Measurements from ENCODE around the gene DCLK1.
"Not testable (repeated sequence)": the region's sequence is repeated elsewhere in the genome, so short reads cannot be mapped to it uniquely, and the experiment has no call there.

DCLK1 gene

GRCh38 chr13:35990196-35990595, 141.0 kb downstream of the DCLK1 start:
- DNase-seq (ENCODE audit: extremely low read depth in 1 of 2, low read depth in 1 of 2): no peak

GRCh38 chr13:35988648-35989081, 142.5 kb downstream of the DCLK1 start:
- DNase-seq (ENCODE audit: extremely low read depth in 1 of 2, low read depth in 1 of 2): no peak

- DNase-seq (ENCODE audit: extremely low read depth in 1 of 2, low read depth in 1 of 2): no peak
These were observed 143.3 kb downstream of the DCLK1 start for GRCh38 chr13:35987572-35988513.

GRCh38 chr13:35984776-35985453, 146.3 kb downstream of the DCLK1 start:
- DNase-seq (ENCODE audit: extremely low read depth in 1 of 2, low read depth in 1 of 2): no peak

- DNase-seq (ENCODE audit: extremely low read depth in 1 of 2, low read depth in 1 of 2): no peak
These were observed 146.9 kb downstream of the DCLK1 start for GRCh38 chr13:35984287-35984686.

- not testable (repeated sequence) for DNase-seq (ENCODE audit: extremely low read depth in 1 of 2, low read depth in 1 of 2)
These were observed 147.5 kb downstream of the DCLK1 start for GRCh38 chr13:35983703-35984102.

- no peak for DNase-seq (ENCODE audit: extremely low read depth in 1 of 2, low read depth in 1 of 2)
These were observed 148.0 kb downstream of the DCLK1 start for GRCh38 chr13:35983206-35983605.

GRCh38 chr13:35979361-35979951, 151.7 kb downstream of the DCLK1 start:
- DNase-seq (ENCODE audit: extremely low read depth in 1 of 2, low read depth in 1 of 2): no peak

GRCh38 chr13:35978607-35979316, 152.4 kb downstream of the DCLK1 start:
- DNase-seq (ENCODE audit: extremely low read depth in 1 of 2, low read depth in 1 of 2): no peak

- DNase-seq (ENCODE audit: extremely low read depth in 1 of 2, low read depth in 1 of 2): no peak
These were observed 154.1 kb downstream of the DCLK1 start for GRCh38 chr13:35977060-35977459.

- no peak for DNase-seq (ENCODE audit: extremely low read depth in 1 of 2, low read depth in 1 of 2)
These were observed 155.1 kb downstream of the DCLK1 start for GRCh38 chr13:35976126-35976525.

- not testable (repeated sequence) for DNase-seq (ENCODE audit: extremely low read depth in 1 of 2, low read depth in 1 of 2)
These were observed 164.2 kb downstream of the DCLK1 start for GRCh38 chr13:35966951-35967350.

- no peak for DNase-seq (ENCODE audit: extremely low read depth in 1 of 2, low read depth in 1 of 2)
These were observed 165.2 kb downstream of the DCLK1 start for GRCh38 chr13:35966024-35966423.

- DNase-seq (ENCODE audit: extremely low read depth in 1 of 2, low read depth in 1 of 2): no peak
These were observed 165.8 kb downstream of the DCLK1 start for GRCh38 chr13:35965226-35965927.

- no peak for DNase-seq (ENCODE audit: extremely low read depth in 1 of 2, low read depth in 1 of 2)
These were observed 166.4 kb downstream of the DCLK1 start for GRCh38 chr13:35964863-35965180.

- no peak for DNase-seq (ENCODE audit: extremely low read depth in 1 of 2, low read depth in 1 of 2)
These were observed 166.9 kb downstream of the DCLK1 start for GRCh38 chr13:35964011-35964862.

- DNase-seq (ENCODE audit: extremely low read depth in 1 of 2, low read depth in 1 of 2): no peak
These were observed 169.5 kb downstream of the DCLK1 start for GRCh38 chr13:35961461-35962220.

GRCh38 chr13:35961002-35961401, 170.2 kb downstream of the DCLK1 start:
- no peak for DNase-seq (ENCODE audit: extremely low read depth in 1 of 2, low read depth in 1 of 2)

- no peak for DNase-seq (ENCODE audit: extremely low read depth in 1 of 2, low read depth in 1 of 2)
These were observed 173.2 kb downstream of the DCLK1 start for GRCh38 chr13:35957996-35958395.
